Central memory CD8-positive, alpha-beta T cell (primary cell): ENCODE data around the gene STK11.
A peak's percentile ranks its signal among the peaks of the same experiment; 100 is the strongest.

Experiments
- ATAC-seq: fragments of 150-1000 bp; cut with Tn5 transposase; replicated peaks from 2 replicates; pipeline ENCODE4 v1.10.0; 2022; ENCODE audit warnings: mild to moderate bottlenecking, moderate FRiP score, moderate number of reproducible peaks; ENCODE audit not compliant: poor library complexity, severe bottlenecking; ENCODE audit errors: extremely low read depth
- DNase-seq, 2 donors: peaks; one replicate each; pipeline ENCODE4 v3.0.0; 2021; ENCODE audit warnings: low spot score in 2 of 2
- H3K27ac Mint-ChIP-seq: one replicate; pipeline ENCODE4 v1.8.0; 2022; ENCODE audit warnings: low read depth, mild to moderate bottlenecking, moderate library complexity, mixed read lengths
- H3K27me3 Mint-ChIP-seq: one replicate; pipeline ENCODE4 v1.8.0; 2022; ENCODE audit warnings: mixed read lengths
- H3K36me3 Mint-ChIP-seq: one replicate; pipeline ENCODE4 v1.8.0; 2022; ENCODE audit warnings: mild to moderate bottlenecking, moderate library complexity, mixed read lengths; ENCODE audit not compliant: insufficient read depth
- H3K4me1 Mint-ChIP-seq: one replicate; pipeline ENCODE4 v1.8.0; 2022; ENCODE audit warnings: mixed read lengths
- H3K4me3 Mint-ChIP-seq: one replicate; pipeline ENCODE4 v1.8.0; 2022; ENCODE audit warnings: mild to moderate bottlenecking, moderate library complexity, mixed read lengths
- H3K9me3 Mint-ChIP-seq: one replicate; pipeline ENCODE4 v1.8.0; 2022; ENCODE audit warnings: mixed read lengths

The STK11 gene

GRCh38 chr19:1259206-1259875, 53.8 kb downstream of the STK11 start:
- peaks cover 48% of the 10 kb centered on the region for H3K4me1 Mint-ChIP-seq
- no peaks in the 10 kb centered on the region for H3K27me3 Mint-ChIP-seq
- H3K36me3 Mint-ChIP-seq: peaks cover 67% of the 10 kb centered on the region
- peak overlapping the region; percentile 100 for H3K27ac Mint-ChIP-seq
- peak; percentile 40 for ATAC-seq
- DNase-seq: peak; percentile 61 to 68
- peak overlapping the region; percentile 95 for H3K4me3 Mint-ChIP-seq
- H3K9me3 Mint-ChIP-seq: no peaks in the 10 kb centered on the region

GRCh38 chr19:1259876-1260748, 54.5 kb downstream of the STK11 start:
- no peaks in the 10 kb centered on the region for H3K27me3 Mint-ChIP-seq
- H3K4me3 Mint-ChIP-seq: peak overlapping the region; percentile 95
- no peak for DNase-seq
- ATAC-seq: peak; percentile 10
- H3K27ac Mint-ChIP-seq: peak overlapping the region; percentile 100
- H3K4me1 Mint-ChIP-seq: peaks cover 55% of the 10 kb centered on the region
- H3K9me3 Mint-ChIP-seq: no peaks in the 10 kb centered on the region
- H3K36me3 Mint-ChIP-seq: peaks cover 59% of the 10 kb centered on the region

DNA sequence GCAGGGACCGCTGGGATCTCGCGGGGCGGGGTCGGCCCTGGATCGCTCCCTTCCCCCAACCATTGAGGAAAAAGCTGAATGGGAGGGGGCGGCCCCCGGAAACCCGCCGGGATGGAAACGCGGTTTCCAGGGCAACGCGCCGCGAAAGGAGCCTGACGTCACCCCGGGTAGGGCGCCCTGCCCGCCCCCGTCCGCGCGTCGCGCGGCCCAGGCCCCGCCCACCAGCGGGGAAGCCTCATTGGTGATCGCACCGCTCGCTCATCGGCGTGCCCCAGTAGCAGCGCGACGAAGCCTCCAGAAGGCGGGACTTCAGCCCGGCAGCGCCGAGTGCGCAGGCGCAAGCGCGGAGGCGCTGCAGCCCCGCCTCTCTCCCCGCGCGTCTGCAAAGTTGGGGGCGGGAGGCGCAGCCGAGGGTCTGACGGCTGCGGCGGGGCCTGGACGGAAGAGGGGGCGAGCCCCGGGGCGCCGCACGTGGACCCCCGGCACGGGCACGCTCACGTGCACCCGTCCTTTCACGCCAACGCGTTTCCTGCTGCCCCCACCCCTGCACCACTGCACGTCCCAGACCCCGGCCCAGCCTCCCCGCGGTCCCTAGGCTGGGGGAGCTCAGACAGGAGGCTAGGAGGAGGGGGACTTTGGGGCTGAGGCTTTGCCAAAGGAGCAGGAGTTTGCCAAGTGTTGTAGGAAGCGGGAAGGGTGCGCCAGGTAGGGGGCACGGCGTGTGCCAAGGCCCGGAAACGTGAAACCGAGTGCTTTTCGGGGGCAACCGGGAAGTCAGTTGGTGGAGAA, 55.4 kb downstream of the STK11 start:
- Mint-ChIP-seq H3K4me3 (peak overlapping the region; percentile 95), H3K36me3 (peaks cover 54% of the 10 kb centered on the region), H3K4me1 (peaks cover 60% of the 10 kb centered on the region), H3K27me3 (no peaks in the 10 kb centered on the region), H3K27ac (peak overlapping the region; percentile 100), H3K9me3 (no peaks in the 10 kb centered on the region)
- ATAC-seq (peak; percentile 79), DNase-seq (peak; percentile 87 to 97)

DNA sequence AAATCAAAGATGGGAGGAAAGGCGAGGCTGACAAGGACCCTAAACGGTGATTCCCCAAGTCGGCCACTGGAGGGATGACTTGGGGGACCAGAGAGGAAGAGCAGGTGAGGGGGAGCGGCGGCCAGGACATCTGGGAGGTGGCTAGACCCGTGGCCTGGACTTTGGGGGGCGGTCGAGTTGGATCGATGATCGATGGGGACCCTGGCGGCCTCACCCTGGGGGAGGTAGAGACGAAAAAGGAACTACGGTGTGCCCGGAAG, 55.9 kb downstream of the STK11 start:
- no peaks in the 10 kb centered on the region for H3K9me3 Mint-ChIP-seq
- ATAC-seq (peak; percentile 1), DNase-seq (no peak)
- H3K27me3 Mint-ChIP-seq: no peaks in the 10 kb centered on the region
- peak overlapping the region; percentile 95 for H3K4me3 Mint-ChIP-seq
- H3K27ac Mint-ChIP-seq: peak overlapping the region; percentile 100
- H3K36me3 Mint-ChIP-seq: peaks cover 50% of the 10 kb centered on the region
- peaks cover 62% of the 10 kb centered on the region for H3K4me1 Mint-ChIP-seq

DNA sequence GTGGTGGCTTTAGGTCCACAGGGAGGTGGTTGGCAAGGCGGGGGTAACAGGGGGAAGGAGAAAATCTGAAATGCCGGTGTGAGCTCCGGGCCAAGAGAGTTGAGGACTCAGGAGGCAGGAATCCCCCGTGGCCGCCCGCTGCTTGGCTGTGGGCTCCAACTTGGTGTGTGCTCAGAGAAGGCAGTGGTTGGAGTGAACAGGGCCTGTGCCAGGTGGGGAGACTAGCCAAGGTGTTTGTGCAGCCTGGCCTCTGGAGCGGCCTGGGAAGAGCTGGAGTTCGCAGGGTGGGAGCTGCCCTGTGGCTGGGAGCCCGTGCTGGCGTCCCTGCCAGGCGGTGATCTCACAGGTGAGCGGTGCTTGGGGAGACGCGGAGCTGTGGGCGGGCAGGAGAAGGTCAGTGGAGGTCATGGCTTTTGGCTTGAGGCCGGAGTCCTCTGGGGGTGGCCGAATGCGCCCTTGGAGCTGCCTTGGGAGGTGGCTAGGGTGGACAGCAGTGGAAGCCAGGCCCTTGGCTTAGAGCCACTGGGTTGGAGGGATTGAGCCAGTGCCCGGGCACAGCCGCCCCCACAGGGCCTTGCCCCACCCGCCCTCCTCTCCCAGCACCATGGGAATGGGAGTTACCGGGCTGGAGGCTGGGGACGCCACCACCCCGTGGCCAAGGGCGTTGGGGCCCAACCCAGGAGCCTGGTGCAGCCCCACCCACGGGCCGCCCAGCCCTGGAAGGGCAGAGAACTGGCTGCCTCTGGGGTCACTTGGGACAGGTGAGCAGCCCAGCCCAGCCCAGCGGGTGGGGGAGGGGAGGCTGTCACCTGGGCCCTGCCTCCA, 56.4 kb downstream of the STK11 start:
- DNase-seq (peak in 1 of 2 donors; percentile 44), ATAC-seq (no peak)
- Mint-ChIP-seq H3K27me3 (no peaks in the 10 kb centered on the region), H3K4me1 (peaks cover 62% of the 10 kb centered on the region), H3K4me3 (peak overlapping the region; percentile 95), H3K36me3 (peaks cover 46% of the 10 kb centered on the region), H3K9me3 (no peaks in the 10 kb centered on the region), H3K27ac (peak overlapping the region; percentile 100)

DNA sequence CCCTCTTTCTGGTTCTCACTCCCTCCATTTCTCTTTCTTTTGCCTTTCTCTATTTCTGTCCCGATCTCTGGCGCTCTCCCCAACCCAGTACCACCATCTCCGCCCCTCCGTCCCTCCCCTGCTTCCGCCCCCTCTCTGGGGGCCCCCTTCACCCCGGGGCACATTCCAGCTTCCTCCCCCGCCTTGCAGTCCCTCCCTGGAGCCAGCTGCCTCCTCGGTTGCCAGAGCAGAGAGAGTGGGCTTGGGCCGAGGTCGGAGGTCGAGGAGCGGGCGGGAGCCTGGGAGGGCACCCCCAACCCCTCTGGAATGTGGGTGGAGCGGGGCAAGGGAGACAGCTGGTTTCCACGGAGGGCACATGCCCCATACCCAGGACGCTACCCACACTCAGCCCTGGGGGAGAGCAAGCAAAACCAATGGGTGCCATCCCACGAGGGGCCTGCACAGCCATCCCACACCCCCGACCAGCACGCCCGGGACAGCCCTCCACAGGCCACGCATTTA, 57.1 kb downstream of the STK11 start:
- peak overlapping the region; percentile 100 for H3K27ac Mint-ChIP-seq
- H3K9me3 Mint-ChIP-seq: no peaks in the 10 kb centered on the region
- H3K27me3 Mint-ChIP-seq: no peaks in the 10 kb centered on the region
- peaks cover 64% of the 10 kb centered on the region for H3K4me1 Mint-ChIP-seq
- peaks cover 41% of the 10 kb centered on the region for H3K36me3 Mint-ChIP-seq
- DNase-seq (no peak), ATAC-seq (no peak)
- H3K4me3 Mint-ChIP-seq: peak overlapping the region; percentile 95

- DNase-seq (no peak), ATAC-seq (no peak)
- Mint-ChIP-seq H3K9me3 (no peaks in the 10 kb centered on the region), H3K27me3 (no peaks in the 10 kb centered on the region), H3K4me1 (peaks cover 64% of the 10 kb centered on the region), H3K36me3 (peaks cover 36% of the 10 kb centered on the region), H3K27ac (peak overlapping the region; percentile 100), H3K4me3 (peak overlapping the region; percentile 95)
Measured at GRCh38 chr19:1263188-1263587, 57.6 kb downstream of the STK11 start.

DNA sequence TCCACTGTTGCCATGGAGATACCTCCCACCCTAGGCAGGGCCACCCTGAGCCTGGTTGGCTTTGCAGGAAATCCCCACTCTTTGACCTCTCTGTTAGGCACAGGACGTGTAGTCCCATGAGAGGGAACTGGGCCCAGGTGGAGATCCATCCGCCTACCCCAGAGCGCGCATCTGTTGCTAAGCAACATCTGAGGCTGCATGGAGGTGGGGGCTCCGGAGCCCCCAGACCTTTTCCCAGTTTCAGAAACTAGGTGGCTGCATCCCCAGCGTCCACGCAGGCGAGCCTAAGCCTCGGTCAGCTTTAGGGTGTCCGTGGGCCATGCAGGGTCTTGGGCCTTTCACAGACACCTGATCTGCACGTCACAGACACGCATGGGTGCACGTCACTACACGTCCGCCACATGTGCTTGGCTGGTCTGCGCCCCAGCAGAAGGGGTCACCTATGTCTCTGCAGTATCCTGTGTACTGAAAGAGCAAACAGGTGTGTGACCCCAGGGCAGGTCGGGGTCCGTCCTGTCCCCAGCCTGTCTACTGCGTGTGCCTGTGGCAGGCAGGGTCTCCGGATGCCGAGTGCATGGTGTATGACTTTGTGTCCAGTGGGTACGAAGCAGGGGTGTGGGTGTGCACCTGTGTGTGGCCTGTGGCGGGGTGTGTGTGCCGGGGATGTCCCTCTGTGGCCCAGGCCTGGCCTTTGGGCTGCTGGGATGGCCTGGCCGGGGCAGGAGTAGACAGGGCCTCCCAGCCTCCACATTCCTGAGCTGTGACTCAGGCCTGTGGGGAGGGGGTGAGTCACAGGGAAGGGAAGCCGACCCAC, 59.4 kb downstream of the STK11 start:
- Mint-ChIP-seq H3K4me1 (peaks cover 61% of the 10 kb centered on the region), H3K27me3 (no peaks in the 10 kb centered on the region), H3K27ac (peak overlapping the region; percentile 25), H3K4me3 (peak overlapping the region; percentile 58), H3K9me3 (no peaks in the 10 kb centered on the region), H3K36me3 (peaks cover 32% of the 10 kb centered on the region)
- ATAC-seq (no peak), DNase-seq (no peak)

DNA sequence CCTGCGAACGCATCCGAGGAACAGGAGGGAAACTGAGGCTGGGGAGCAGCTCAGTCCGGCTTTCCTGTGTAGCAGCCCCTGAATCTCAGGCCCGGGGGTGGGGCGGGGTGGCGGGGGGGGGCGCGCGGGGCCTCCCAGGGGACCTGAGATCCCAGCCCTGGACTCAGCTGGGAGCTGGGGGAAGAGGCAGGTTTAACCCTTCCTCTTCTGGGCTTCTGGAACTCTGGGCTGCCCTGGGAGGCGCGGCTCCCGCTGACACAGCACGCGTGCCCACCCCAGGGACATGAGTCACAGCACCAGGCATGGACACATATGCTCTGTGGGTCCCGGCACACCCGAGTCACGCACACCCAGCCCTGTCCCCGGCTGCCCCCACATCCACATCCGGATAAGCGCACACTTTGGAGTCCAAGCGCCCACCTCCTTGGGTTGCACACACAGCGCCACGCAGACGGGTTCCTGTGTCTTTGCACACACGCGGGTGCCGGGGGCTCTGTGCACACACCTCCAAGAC, 60.1 kb downstream of the STK11 start:
- peaks cover 34% of the 10 kb centered on the region for H3K36me3 Mint-ChIP-seq
- no peaks in the 10 kb centered on the region for H3K27me3 Mint-ChIP-seq
- no peaks in the 10 kb centered on the region for H3K9me3 Mint-ChIP-seq
- peak overlapping the region; percentile 82 for H3K4me3 Mint-ChIP-seq
- H3K27ac Mint-ChIP-seq: peak overlapping the region; percentile 25
- H3K4me1 Mint-ChIP-seq: peaks cover 67% of the 10 kb centered on the region
- no peak for ATAC-seq
- DNase-seq: no peak

DNA sequence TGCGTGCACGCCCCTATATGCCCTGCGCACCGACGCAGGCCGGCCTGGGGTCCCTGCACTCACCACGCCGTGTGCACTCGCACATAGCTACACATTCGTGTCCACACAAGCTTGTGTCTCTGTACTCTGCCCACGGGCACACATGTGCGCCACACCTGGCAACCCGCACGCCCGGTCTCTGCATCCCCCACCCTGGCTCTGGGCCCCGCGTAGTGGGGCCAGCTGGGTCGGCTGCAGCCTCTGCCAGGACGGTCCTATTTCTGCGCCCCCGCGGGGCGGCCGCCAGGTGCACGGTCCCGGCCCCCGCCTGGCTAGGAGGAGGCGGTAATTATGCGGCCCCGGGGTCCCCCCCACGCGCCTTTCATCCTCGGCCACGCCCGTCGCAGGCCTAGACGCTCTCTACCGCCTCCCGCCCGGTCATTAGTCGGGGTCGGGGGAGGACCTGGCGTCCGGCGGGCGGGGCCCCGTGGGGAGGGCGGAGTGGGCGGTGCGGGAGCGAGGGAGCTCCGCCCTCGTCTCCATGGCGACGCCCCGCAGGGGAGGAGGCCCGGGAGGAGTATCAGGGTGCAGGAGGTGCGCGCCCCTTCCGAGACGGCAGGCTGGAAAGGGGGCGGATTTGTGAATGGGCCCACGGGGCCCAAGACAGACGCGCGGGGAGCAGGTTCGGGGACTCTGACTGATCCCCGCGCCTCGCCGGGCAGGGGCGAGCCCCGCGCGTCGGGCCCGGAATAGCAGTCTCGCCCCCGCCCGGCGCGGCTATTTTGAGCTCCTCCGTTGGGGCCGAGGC, 60.7 kb downstream of the STK11 start:
- H3K9me3 Mint-ChIP-seq: no peaks in the 10 kb centered on the region
- ATAC-seq: peak; percentile 29
- H3K27me3 Mint-ChIP-seq: no peaks in the 10 kb centered on the region
- peaks cover 34% of the 10 kb centered on the region for H3K36me3 Mint-ChIP-seq
- H3K4me3 Mint-ChIP-seq: peak overlapping the region; percentile 82
- H3K27ac Mint-ChIP-seq: no peak overlapping the region
- DNase-seq: peak; percentile 74 to 77
- H3K4me1 Mint-ChIP-seq: peaks cover 71% of the 10 kb centered on the region
